ENCODE results near the gene VSIR.

Gene VSIR

GRCh38 chr10:71712572-71713134 is 60.7 kb downstream of the VSIR start:
- DNase-seq (ENCODE audit: low read depth): no peak

DNA sequence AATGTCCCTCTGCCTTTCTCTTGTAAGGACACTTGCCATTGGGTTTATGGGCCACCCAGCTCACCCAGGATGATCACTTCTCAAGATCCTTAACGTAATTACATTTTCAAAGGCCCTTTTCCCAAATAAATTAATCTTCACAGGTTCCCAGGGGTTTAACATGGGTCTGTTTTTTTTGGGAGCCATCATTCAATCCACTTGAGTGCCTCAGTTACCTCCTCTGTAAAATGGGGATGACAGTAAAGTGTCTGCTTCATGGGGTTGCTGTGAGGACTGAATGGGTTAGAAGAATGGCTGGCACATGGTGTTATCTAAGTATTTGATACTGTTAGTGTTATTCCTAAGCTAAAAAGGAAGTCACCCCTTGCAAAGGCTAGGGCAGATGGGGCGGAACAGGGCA is 61.1 kb downstream of the VSIR start:
- no peak for DNase-seq (ENCODE audit: low read depth)

DNA sequence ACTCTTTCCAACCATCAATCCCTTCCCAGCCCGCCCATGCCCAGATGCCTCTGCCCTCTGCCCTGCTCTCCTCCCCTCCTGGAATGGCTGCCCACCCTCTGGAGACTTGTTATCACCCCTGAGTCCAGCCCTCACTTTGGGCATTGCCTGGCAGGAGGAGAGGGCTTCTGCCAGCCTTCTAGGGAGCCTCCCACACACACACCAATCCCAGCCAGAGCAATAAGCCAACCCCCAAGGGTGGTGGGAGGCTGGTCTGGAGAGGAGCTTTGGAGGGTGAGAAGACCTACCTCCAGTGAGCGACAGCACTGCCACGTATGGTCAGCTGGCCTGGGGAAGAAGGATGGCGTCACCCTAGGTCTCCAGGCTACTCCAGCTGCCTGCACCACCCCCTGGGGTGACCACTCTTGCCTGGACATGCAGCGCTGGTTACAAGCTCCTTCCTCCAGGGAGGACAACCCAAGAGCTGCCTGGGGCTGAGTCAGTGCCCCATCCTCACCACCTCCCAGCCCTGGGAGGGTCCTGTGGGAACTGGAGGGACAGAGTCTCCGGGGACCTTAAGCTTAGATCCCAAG is 62.2 kb downstream of the VSIR start:
- no peak for DNase-seq (ENCODE audit: low read depth)

GRCh38 chr10:71710519-71710918 is 62.8 kb downstream of the VSIR start:
- no peak for DNase-seq (ENCODE audit: low read depth)

DNA sequence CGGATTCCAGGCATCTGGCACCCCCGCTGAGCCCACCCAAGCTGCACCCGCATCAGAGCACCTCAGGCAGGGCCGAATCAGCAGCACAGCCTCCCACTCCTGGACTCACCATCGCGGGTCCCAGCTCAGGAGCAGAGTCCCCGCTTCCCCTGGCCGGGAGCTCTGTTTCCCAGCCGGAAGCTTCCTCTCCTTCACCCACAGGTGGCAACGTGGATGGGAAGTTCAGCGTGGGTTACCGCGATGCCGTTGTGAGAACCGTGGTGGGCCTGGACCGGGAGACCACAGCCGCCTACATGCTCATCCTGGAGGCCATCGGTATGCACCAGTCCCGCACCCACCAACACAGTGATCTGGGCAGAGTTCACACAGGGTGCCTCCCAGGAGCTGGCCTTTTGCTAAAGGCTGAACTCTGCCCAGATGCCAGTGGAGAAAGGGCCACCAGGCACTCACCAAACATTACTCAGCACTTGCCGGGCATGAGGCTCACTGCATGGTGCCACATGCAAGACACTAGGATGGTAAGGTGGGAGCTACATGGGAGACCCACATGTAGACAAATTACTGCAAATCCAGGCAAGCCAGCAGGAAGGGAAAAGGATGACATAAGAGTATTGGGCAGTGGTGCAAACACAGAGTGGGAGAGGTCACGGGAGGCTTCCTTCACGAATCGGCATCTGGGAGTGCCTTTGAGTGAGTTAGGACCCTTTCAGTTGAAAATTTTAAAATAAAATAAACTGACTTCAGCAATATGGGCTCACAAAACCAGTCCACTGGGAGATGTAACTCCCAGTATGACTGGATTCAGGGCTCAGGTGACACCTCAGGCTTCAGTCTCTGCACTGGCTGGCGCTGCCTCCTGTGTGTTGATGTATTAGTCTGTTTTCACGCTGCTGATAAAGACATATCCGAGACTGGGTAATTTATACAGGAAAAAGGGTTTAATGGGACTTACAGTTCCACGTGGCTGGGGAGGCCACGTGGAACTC is 64.1 kb downstream of the VSIR start:
- no peak for DNase-seq (ENCODE audit: low read depth)

DNA sequence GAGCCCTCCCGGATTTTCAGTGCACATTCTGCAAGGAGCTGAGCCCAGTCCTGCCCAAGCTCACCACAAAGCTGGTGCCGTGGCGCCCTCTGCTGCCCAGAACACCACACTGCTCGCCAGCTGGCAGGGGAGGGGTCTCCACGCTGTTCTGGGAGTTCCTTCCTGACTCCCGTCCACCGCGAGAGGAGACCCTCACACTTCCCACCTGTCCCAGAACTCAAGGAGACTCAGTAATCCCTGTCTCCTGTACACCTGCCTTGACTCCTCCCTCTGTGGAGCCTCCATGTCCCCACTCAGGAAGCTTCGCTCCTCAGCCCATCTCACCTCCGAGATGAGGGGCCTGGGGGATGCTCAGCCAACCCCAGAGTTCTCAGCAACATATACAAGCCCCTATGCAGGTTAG is 65.0 kb downstream of the VSIR start:
- peak; percentile 47 for DNase-seq (ENCODE audit: low read depth)

DNA sequence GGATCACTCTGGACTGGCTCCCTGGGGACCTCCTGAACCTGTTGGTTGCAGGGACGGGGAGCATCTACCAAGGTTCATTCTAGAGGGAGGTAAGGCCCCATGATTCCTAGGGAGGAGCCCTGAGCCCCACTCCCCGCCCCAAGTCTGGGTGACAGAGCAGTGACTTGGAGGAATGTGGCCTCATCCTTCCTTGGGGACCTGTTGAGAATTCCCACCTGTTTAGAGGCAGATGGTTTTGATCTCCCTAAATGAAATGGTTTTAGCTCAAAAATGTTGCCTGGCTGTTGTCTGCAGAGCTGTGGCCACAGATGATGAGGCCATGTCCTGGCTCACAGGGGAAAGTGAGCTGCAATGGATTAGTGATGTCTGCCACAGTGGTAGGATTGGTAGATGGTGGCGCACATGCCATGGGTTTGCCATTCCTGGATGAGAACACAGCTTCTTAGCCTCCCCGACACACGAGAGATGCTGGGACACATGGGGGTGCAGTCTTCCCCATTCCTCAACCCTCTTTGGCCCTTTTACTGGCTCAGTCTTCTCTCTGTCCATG is 66.0 kb downstream of the VSIR start:
- DNase-seq (ENCODE audit: low read depth): no peak

GRCh38 chr10:71706216-71707121 is 66.9 kb downstream of the VSIR start:
- DNase-seq (ENCODE audit: low read depth): no peak

- no peak for DNase-seq (ENCODE audit: low read depth)
Observed at GRCh38 chr10:71705582-71705981, 67.7 kb downstream of the VSIR start.

DNA sequence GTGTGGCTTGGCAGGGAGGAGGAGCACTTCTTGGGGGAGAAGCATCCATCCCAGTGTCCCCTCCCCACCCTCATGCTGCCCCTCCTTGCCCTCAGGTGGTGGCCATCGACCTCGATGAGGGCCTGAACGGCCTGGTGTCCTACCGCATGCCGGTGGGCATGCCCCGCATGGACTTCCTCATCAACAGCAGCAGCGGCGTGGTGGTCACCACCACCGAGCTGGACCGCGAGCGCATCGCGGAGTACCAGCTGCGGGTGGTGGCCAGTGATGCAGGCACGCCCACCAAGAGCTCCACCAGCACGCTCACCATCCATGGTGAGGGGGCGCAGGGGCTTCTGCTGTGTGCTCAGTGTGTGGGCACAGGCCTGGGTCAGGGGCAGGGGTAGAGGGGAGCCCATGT is 68.5 kb downstream of the VSIR start:
- no peak for DNase-seq (ENCODE audit: low read depth)

GRCh38 chr10:71703577-71703976 is 69.7 kb downstream of the VSIR start:
- no peak for DNase-seq (ENCODE audit: low read depth)

DNA sequence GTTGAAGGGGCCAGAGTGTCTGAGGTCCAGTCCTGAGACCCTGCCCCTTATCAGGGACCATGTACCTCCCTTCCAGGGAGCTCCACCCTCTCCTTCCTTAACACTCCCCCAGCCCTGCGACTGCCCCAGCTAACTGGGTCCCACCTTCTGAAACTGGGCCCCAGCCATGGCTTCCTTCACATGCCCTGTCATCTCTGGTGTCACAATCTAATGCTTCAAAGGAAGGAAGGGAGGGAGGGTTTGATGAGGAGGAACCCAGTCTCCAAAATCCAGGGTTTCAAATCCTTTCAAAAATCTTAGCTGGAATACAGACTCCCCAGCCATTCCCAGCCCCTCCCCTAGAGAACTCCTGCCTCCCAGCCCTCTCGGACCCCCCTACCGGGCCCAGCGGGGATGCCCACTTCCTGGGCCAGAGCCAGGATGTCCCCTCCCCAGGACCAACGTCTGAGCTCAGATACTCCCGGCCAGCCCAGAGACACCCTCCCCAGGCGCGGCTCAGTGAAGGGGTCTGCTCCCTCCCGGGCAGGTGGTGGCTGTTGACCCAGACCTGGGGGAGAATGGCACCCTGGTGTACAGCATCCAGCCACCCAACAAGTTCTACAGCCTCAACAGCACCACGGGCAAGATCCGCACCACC is 71.7 kb downstream of the VSIR start:
- no peak for DNase-seq (ENCODE audit: low read depth)

GRCh38 chr10:71700731-71701368 is 72.5 kb downstream of the VSIR start:
- DNase-seq (ENCODE audit: low read depth): no peak

- DNase-seq (ENCODE audit: low read depth): no peak
Observed at GRCh38 chr10:71698737-71699136, 74.6 kb downstream of the VSIR start.

DNA sequence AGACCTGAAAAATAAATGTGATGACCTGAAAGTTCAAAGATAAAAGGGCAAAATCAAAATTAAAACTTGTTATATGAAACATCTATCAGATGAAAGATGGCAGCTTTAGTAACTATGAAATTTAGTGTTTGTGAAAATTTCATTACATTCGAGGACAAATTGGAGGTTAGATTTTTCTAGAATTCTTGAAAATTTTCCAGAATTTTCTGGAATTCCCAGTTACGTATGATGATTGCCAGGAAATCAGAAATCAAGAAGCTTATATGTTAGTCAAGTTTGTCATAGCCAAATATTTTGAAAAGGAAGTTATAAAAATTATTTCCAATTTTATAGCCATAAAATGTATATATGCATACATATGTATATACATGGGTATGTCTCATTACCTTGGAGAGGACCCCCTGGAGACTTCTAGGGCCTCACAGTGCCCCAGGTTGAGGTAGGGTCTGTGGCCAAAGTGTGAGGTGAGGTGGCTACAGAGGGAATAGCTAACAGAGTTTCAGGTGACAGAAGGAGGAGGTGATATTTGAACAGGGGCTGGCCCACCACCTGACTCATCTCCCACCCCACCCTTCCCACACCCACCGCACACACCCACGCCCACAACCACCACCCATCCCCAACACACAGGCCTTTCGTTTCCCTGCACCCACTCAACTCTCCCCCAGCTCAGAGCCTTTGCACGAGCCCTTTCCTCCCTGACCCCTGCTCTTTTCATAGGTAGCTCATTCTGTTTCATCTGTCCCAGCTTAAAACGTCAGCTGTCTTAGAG is 75.2 kb downstream of the VSIR start:
- no peak for DNase-seq (ENCODE audit: low read depth)

Measured in T follicular helper cell (primary cell).